Adrenal gland (tissue), 12 donors: Measurements from ENCODE around the gene GIPR. TPM values are rescaled to one million over a fixed set of nuclear protein-coding genes. Genes with fewer than 3 reads are reported as not detected.
A peak's percentile ranks its signal among the peaks of the same experiment; 100 is the strongest.

Source experiments
- DNase-seq, 7 donors: peaks; one replicate each; pipeline ENCODE4 v3.0.0-alpha.2; 2019 to 2020
- H3K27ac ChIP-seq, 5 donors: fragments of 200-600 bp; sonication (generic) in 4 of 5; 1 replicate in 3 of 5; 2 replicates in 2 of 5; pipeline versions ENCODE4 v1.5.1 to v1.8.0; 2016 to 2020; ENCODE audit warnings: mild to moderate bottlenecking in 1 of 5
- H3K27me3 ChIP-seq: fragments of 200-600 bp; 2 replicates; pipeline ENCODE4 v1.8.0; 2021
- H3K36me3 ChIP-seq, 2 donors: fragments of 200-600 bp; replicated peaks in 1 of 2; 1 replicate in 1 of 2; 2 replicates in 1 of 2; pipeline versions ENCODE4 v1.5.1 to v1.8.0; 2018 to 2022
- H3K4me1 ChIP-seq, 2 donors: fragments of 200-600 bp; replicated peaks in 1 of 2; 1 replicate in 1 of 2; 2 replicates in 1 of 2; pipeline versions ENCODE4 v1.5.1 to v1.8.0; 2018 to 2021
- H3K4me3 ChIP-seq, 4 donors: fragments of 200-600 bp; sonication (generic) in 3 of 4; one replicate each; pipeline ENCODE4 v1.5.1; 2016 to 2018
- H3K9me3 ChIP-seq, 3 donors: fragments of 200-600 bp; sonication (generic) in 1 of 3; replicated peaks in 1 of 3; 1 replicate in 2 of 3; 2 replicates in 1 of 3; pipeline versions ENCODE4 v1.5.1 to v1.8.0; 2016 to 2021
- POLR2A ChIP-seq, 2 donors: fragments of 450-650 bp; IDR thresholded peaks; one replicate each; pipeline ENCODE4 v1.6.1; 2017; ENCODE audit warnings: antibody characterized with exemption in 2 of 2, mild to moderate bottlenecking in 2 of 2, moderate library complexity in 1 of 2
- WGBS, 4 donors: extraction: QIAGEN DNeasy Blood & Tissue Kit in 2 of 4; methylation state at CpG; one replicate each; pipeline versions ENCODE4 v1.1.5 to v1.1.7; 2013 to 2017; 5-methylcytosine and 5-hydroxymethylcytosine counted together
- intact Hi-C, 2 donors: fragments of 100-400 bp; cut with DNase I; formaldehyde crosslinking; loops; one replicate each; pipeline versions ENCODE4 v1.14.1 to v1.15.0; 2022 to 2023
- polyA plus RNA-seq, 3 donors: library from polyadenylated mRNA; stranded (reverse); fragments of 200-250 nt in 2 of 3; fragments of 350-450 nt in 1 of 3; fragmentation: Illumina TruSeq in 1 of 3; extraction: RNeasy Lipid Tissue Mini Kit (QIAGEN cat#74804) in 1 of 3; gene quantifications; one replicate each; pipeline ENCODE4 v1.2.3, GENCODE V29; 2013 to 2014
- total RNA-seq, 9 donors: library from RNA; depleted of rRNA in 4 of 9; stranded (reverse); fragments of >200 nt in 4 of 9; fragments of 120-200 nt in 1 of 9; fragmentation: NEBNext Ultra II Directional in 1 of 9; extraction: Animal tissue kit (Norgen Biotek cat#: 25700) in 1 of 9; gene quantifications; one replicate each; pipeline versions ENCODE4 v1.1.0 to v1.2.4, GENCODE V29; 2013 to 2023
- TF ChIP-seq, protein P1 (sequence below), 6 experiments: fragments of 450-650 bp in 4 of 6; fragments of 200-600 bp in 2 of 6; sonication (generic) in 1 of 6; IDR thresholded peaks; 1 replicate in 5 of 6; 2 replicates in 1 of 6; pipeline versions ENCODE4 v1.5.1 to v1.8.0; 2016 to 2021; ENCODE audit warnings: antibody characterized with exemption in 6 of 6, mild to moderate bottlenecking in 2 of 6, moderate library complexity in 1 of 6
- donor health status: healthy with polysubstance abuse.
- donor health status: Bipolar disorder and iron deficiency.
- donor health status: DM: yes; HTN: yes; CAD: no.
- donor health status: DM: no; HTN: no; CAD: no.
- donor health status: DM: no; HTN: no; CAD: no.
- donor health status: DM: yes; HTN: yes; CAD: no.

The GIPR gene
- total and polyA plus RNA-seq, 12 donors = 0.28 to 1.8 (median 0.83) TPM; not detected in 4

DNA sequence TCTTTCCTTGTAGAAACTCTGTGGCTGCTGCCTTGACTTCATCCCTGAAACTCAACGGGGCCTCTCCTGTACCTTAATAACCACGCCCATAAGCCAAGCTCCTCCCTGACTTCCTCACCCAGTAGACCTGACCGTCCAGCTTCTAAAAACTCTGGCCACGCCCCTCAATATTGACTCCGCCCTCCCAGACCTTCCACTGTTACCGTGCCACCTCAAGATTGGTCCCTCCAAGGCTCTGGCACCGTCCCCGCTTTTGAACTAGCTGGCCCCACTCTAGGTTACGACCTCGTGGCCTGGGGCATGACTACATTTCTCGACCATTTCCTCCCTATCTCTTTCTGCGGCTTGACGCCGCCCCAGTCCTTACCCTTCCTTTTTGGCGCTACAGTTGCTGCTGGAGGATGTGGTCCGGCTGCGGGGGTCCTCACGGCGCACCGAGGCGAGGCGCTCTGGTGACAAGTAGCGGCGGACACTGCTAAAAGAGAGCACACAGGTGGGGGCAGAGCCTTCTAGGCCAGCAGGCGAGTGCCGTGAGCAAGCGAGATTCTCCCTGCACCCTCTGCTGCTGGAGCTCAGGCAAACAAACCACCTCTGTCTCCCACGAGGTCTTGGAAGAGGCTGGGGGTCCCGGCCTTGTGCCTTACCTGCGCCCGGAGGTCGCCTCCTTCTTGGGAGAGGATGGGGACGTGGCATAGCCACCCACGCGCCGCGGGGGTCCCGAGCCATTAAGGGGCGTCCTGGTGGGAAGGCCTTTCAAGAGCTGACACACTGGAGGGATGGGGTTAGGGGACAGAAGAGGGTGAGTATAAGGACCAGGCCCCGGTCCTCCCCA, 26.5 kb upstream of the GIPR start:
- 5 to 13% (median 8%) methylated on average over 19 to 40 of the region's 40 CpGs for WGBS, 4 donors
- H3K9me3 ChIP-seq = no peaks in the 10 kb centered on the region
- DNase-seq = peak; percentile 88 to 97 (median 95)
- H3K36me3 ChIP-seq = no peaks in the 10 kb centered on the region
- peak overlapping the region in 1 of 4 donors; percentile 43 for H3K4me3 ChIP-seq
- H3K27ac ChIP-seq = peak overlapping the region; percentile 65 to 94 (median 87)
- peak in 1 of 2 donors; percentile 0 for TF ChIP-seq POLR2A (IDR thresholded peaks at IDR 0.05)
- TF ChIP-seq, protein P1, sequence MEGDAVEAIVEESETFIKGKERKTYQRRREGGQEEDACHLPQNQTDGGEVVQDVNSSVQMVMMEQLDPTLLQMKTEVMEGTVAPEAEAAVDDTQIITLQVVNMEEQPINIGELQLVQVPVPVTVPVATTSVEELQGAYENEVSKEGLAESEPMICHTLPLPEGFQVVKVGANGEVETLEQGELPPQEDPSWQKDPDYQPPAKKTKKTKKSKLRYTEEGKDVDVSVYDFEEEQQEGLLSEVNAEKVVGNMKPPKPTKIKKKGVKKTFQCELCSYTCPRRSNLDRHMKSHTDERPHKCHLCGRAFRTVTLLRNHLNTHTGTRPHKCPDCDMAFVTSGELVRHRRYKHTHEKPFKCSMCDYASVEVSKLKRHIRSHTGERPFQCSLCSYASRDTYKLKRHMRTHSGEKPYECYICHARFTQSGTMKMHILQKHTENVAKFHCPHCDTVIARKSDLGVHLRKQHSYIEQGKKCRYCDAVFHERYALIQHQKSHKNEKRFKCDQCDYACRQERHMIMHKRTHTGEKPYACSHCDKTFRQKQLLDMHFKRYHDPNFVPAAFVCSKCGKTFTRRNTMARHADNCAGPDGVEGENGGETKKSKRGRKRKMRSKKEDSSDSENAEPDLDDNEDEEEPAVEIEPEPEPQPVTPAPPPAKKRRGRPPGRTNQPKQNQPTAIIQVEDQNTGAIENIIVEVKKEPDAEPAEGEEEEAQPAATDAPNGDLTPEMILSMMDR (IDR thresholded peaks at IDR 0.05) = peak in 1 of 6 experiments; percentile 6
- H3K4me1 ChIP-seq = peaks cover 23 to 55% of the 10 kb centered on the region in 2 donors
- H3K27me3 ChIP-seq = no peaks in the 10 kb centered on the region
- intact Hi-C loops = loop anchor here (2.0 to 10.0 kb wide), 4 partner anchors 35 to 119 kb away; partner anchors contain the start of gene GPR4 (in 1 of the 2)

DNA sequence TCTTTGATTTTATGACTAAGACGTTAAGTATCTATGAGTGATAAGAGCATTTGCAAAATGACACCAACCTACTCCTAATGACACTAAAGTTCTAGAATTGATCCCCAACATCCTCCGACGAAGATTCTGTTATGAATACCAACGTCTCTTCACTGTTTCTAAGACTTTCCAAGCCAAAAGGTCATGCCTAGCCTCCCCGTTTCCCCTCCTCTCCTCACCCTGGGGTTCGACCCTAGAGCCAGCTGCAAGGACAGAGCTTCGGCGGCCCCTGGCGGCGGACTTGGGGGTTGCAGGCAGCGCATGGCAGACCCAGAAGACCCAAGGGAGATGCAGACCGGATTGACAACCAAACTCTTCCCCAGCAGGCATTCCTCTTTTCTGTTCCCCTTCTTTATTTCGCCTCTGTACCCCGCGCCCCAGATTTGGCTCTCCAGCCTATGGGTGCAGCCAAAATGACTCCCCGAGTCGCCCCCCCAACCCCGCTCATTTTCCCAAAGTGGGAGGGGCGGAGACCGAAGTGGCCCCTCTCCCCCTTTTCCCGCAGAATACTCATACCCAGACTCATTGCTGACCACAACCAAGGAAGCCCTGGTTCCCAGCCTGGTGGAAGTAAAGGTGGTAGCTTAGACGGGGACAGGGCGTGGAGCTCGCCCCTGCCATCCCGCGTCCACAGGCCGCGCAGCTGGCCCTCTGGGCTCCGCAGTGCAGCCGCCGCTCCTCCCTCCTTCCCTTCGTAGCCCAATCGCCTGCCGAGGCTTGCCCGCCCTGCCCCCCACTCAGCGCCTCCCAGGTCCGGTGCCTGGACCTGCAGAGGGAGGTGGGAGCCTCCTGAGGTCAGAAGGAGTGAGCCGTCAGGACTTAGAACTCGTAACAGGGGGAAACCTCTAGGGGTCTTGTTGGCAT, 24.7 kb upstream of the GIPR start:
- intact Hi-C loops = loop anchor here (2.0 to 10.0 kb wide), 4 partner anchors 36 to 120 kb away; partner anchors contain the start of gene GPR4 (in 1 of the 2)
- Histone ChIP-seq H3K27me3 (no peaks in the 10 kb centered on the region), H3K36me3 (no peaks in the 10 kb centered on the region), H3K27ac (peak overlapping the region in 3 of 5 donors; percentile 15 to 94 (median 87)), H3K4me1 (peaks cover 23 to 40% of the 10 kb centered on the region in 2 donors), H3K4me3 (no peak overlapping the region), H3K9me3 (no peaks in the 10 kb centered on the region)
- TF ChIP-seq POLR2A (IDR thresholded peaks at IDR 0.05) = no peak
- TF ChIP-seq, protein P1 (IDR thresholded peaks at IDR 0.05) = peak; percentile 94 to 99 (median 98)
- DNase-seq = peak; percentile 81 to 93 (median 87)
- WGBS, 4 donors = 3 to 24% (median 16%) methylated on average over 21 to 39 of the region's 39 CpGs

DNA sequence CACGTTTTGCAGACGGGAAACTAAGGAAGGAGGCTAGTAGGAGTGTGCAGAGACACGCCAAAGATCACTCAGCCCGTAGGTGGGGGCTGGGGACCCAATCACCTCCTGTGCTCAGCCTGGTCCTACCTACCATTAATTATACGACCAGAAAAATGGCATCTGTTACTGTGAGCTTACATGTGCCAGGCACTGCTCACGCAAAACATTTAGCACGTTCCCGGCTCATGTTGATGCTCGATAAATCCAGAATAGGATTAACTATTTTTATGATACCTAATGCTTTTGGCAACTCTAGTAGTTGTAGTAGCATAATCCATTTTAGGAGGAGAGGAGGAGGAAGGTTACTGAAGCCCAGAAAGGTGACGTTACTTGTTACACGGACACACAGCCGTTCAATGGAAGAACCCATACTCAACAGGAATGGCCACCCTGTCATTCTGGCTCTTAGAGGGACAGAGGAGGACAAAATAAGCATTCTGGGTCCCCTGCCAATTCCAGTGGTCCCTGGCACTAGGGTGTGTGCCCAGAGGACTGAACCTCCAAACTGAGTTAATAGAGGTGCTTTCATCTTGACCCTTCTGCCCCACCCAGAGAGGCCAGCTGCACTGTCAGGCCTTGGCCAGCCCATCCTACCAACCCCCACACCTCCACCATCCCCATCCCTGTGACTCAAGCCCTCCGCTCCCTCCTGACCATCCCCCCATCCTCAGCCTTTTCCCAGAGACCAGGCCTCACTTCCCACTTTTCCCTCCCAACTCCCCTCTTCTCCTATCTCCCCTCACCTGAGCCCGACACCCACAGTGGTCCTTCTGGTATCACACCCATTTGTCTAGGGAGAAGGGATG, 23.9 kb upstream of the GIPR start:
- Histone ChIP-seq H3K4me1 (peaks cover 23 to 32% of the 10 kb centered on the region in 2 donors), H3K36me3 (no peaks in the 10 kb centered on the region), H3K27me3 (no peaks in the 10 kb centered on the region), H3K27ac (peak overlapping the region in 1 of 5 donors; percentile 52), H3K9me3 (no peaks in the 10 kb centered on the region), H3K4me3 (no peak overlapping the region)
- intact Hi-C loops = loop anchor here (2.0 to 10.0 kb wide), 4 partner anchors 37 to 121 kb away; partner anchors contain the start of gene GPR4 (in 1 of the 2)
- 52 to 56% (median 54%) methylated on average over 12 to 14 of the region's 14 CpGs for WGBS, 4 donors
- no peak for DNase-seq
- no peak for TF ChIP-seq POLR2A (IDR thresholded peaks at IDR 0.05)
- TF ChIP-seq, protein P1 (IDR thresholded peaks at IDR 0.05) = no peak
